Measurements from ENCODE around the gene TBC1D32.
A peak's percentile ranks its signal among the peaks of the same experiment; 100 is the strongest.

TBC1D32 gene

DNA sequence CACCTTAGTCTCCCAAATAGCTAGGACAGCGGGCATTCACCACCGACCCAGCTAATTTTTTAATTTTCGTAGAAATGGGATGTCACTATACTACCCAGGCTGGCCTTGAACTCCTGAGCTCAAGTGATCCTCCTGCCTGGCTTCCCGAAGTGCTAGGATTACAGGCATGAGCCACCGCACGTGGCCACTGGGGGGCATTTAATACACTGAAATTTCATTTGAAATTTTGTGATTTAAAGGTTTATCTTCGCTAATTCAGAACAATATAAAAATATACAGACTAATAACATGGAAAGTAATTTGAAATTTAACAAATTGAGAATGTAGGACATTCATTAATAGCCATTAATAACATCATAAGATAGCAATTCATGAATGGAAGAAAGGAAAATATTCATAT, 20.5 kb upstream of the TBC1D32 start:
- Histone ChIP-seq H3K4me1 (ENCODE audit: insufficient read depth, low read length, severe bottlenecking) (no peaks in the 10 kb centered on the region), H3K4me3 (ENCODE audit: low read depth, low read length, poor library complexity, severe bottlenecking) (no peak overlapping the region), H3K27ac (ENCODE audit: low read depth, low read length, poor library complexity, severe bottlenecking) (no peak overlapping the region), H3K79me2 (ENCODE audit: insufficient read depth, low read length) (no peaks in the 10 kb centered on the region), H3K9ac (ENCODE audit: low read length) (no peak overlapping the region), H3K4me2 (ENCODE audit: low read length) (no peak overlapping the region), H3K9me2 (ENCODE audit: low read depth, low read length) (no peaks in the 10 kb centered on the region), H4K20me1 (ENCODE audit: insufficient read depth, low read length) (no peaks in the 10 kb centered on the region), H3K27me3 (ENCODE audit: insufficient read depth, low read length) (no peaks in the 10 kb centered on the region), H2AFZ (ENCODE audit: low read length) (no peak overlapping the region), H3K36me3 (ENCODE audit: insufficient read depth, low read length) (no peaks in the 10 kb centered on the region), H3K9me3 (ENCODE audit: low read length) (no peaks in the 10 kb centered on the region), H3F3A (ENCODE audit: insufficient read depth, low read length) (no peaks in the 10 kb centered on the region)
- TF ChIP-seq, protein P1, sequence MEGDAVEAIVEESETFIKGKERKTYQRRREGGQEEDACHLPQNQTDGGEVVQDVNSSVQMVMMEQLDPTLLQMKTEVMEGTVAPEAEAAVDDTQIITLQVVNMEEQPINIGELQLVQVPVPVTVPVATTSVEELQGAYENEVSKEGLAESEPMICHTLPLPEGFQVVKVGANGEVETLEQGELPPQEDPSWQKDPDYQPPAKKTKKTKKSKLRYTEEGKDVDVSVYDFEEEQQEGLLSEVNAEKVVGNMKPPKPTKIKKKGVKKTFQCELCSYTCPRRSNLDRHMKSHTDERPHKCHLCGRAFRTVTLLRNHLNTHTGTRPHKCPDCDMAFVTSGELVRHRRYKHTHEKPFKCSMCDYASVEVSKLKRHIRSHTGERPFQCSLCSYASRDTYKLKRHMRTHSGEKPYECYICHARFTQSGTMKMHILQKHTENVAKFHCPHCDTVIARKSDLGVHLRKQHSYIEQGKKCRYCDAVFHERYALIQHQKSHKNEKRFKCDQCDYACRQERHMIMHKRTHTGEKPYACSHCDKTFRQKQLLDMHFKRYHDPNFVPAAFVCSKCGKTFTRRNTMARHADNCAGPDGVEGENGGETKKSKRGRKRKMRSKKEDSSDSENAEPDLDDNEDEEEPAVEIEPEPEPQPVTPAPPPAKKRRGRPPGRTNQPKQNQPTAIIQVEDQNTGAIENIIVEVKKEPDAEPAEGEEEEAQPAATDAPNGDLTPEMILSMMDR (IDR thresholded peaks at IDR 0.05; ENCODE audit: low read length), result peak; percentile 44
- no peak for TF ChIP-seq EZH2 (IDR thresholded peaks at IDR 0.05; ENCODE audit: borderline replicate concordance, low read length)

DNA sequence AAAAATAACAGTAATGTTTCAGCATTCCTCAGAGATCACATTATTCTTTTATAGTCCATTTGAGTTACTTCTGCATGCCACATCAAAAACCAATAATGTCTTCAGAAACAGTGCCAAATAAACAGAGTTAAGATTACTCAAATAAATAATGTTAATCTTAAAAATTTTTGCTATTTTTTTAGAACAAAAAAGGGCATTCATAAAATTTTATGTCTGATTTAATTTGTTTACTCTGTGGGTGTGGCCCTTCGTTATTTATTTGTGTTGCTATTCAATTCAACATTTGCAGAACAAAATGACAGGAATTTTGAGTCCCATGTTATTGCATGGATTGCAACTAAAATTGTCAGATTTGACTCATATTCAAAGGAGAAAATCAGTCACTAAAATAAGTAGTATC, 18.7 kb upstream of the TBC1D32 start:
- Histone ChIP-seq H3K27me3 (ENCODE audit: insufficient read depth, low read length) (no peaks in the 10 kb centered on the region), H3K9me2 (ENCODE audit: low read depth, low read length) (no peaks in the 10 kb centered on the region), H4K20me1 (ENCODE audit: insufficient read depth, low read length) (no peaks in the 10 kb centered on the region), H3K4me3 (ENCODE audit: low read depth, low read length, poor library complexity, severe bottlenecking) (no peak overlapping the region), H3K4me2 (ENCODE audit: low read length) (no peak overlapping the region), H3K9ac (ENCODE audit: low read length) (no peak overlapping the region), H3K9me3 (ENCODE audit: low read length) (no peaks in the 10 kb centered on the region), H3K36me3 (ENCODE audit: insufficient read depth, low read length) (no peaks in the 10 kb centered on the region), H3K27ac (ENCODE audit: low read depth, low read length, poor library complexity, severe bottlenecking) (no peak overlapping the region), H3K79me2 (ENCODE audit: insufficient read depth, low read length) (no peaks in the 10 kb centered on the region), H3K4me1 (ENCODE audit: insufficient read depth, low read length, severe bottlenecking) (no peaks in the 10 kb centered on the region), H2AFZ (ENCODE audit: low read length) (no peak overlapping the region), H3F3A (ENCODE audit: insufficient read depth, low read length) (no peaks in the 10 kb centered on the region)
- TF ChIP-seq EZH2 (IDR thresholded peaks at IDR 0.05; ENCODE audit: borderline replicate concordance, low read length), result no peak
- TF ChIP-seq, protein P1 (IDR thresholded peaks at IDR 0.05; ENCODE audit: low read length), result no peak

DNA sequence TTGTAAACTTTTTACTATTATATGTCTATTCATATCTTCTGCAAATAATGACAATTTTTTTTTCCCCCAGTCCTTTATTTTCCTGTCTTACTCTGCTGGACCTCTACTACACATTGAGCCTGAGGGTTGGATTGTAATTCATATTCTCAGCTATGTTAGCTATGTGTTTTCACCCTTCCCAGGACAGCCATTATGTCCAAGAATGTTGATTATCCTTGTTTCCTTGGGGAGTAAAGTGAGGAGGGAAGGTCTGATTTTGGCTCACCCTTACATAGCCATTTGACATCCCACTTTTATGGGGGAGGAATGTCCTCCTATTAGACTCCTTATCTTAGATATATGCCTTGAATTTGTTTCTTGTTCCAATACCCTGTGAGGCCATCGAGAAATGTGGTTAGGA, 17.6 kb upstream of the TBC1D32 start:
- no peaks in the 10 kb centered on the region for H3K27me3 ChIP-seq (ENCODE audit: insufficient read depth, low read length)
- TF ChIP-seq EZH2 (IDR thresholded peaks at IDR 0.05; ENCODE audit: borderline replicate concordance, low read length), result no peak
- TF ChIP-seq, protein P1 (IDR thresholded peaks at IDR 0.05; ENCODE audit: low read length), result no peak
- no peak overlapping the region for H2AFZ ChIP-seq (ENCODE audit: low read length)
- H3K4me3 ChIP-seq (ENCODE audit: low read depth, low read length, poor library complexity, severe bottlenecking), result no peak overlapping the region
- H3K9me3 ChIP-seq (ENCODE audit: low read length), result no peaks in the 10 kb centered on the region
- H3K4me1 ChIP-seq (ENCODE audit: insufficient read depth, low read length, severe bottlenecking), result no peaks in the 10 kb centered on the region
- H3K4me2 ChIP-seq (ENCODE audit: low read length), result no peak overlapping the region
- H3K79me2 ChIP-seq (ENCODE audit: insufficient read depth, low read length), result no peaks in the 10 kb centered on the region
- H4K20me1 ChIP-seq (ENCODE audit: insufficient read depth, low read length), result no peaks in the 10 kb centered on the region
- no peaks in the 10 kb centered on the region for H3K36me3 ChIP-seq (ENCODE audit: insufficient read depth, low read length)
- H3F3A ChIP-seq (ENCODE audit: insufficient read depth, low read length), result no peaks in the 10 kb centered on the region
- no peaks in the 10 kb centered on the region for H3K9me2 ChIP-seq (ENCODE audit: low read depth, low read length)
- no peak overlapping the region for H3K27ac ChIP-seq (ENCODE audit: low read depth, low read length, poor library complexity, severe bottlenecking)
- no peak overlapping the region for H3K9ac ChIP-seq (ENCODE audit: low read length)

Measured in OCI-LY1 (cell line).